Endothelial cell of umbilical vein (primary cell): ENCODE results near the gene DND1. TPM values are rescaled to one million over a fixed set of nuclear protein-coding genes. Genes with fewer than 3 reads are reported as not detected.

Experiments
- BruUV-seq: library from RNA; stranded (reverse); fragments of 400-500 nt; replicated peaks from 2 replicates; lab custom pipeline; 2021; lab: Mats Ljungman, UMichigan
- CTCF ChIA-PET: fragments of 300-600, 350-600 bp; sonication (Branson Sonifier 250); formaldehyde crosslinking; loops from one replicate; lab custom pipeline; 2021; ENCODE audit warnings: antibody characterized with exemption, inconsistent platforms; lab: Charles Lee
- POLR2A ChIA-PET: fragments of 300-600, 350-600 bp; sonication (Branson Sonifier 250); formaldehyde crosslinking; loops from one replicate; lab custom pipeline; 2021; ENCODE audit warnings: antibody characterized with exemption, inconsistent platforms; lab: Charles Lee
- DNase-seq: peaks from one replicate; pipeline ENCODE4 v3.0.0-alpha.2; 2011; ENCODE audit warnings: low read depth, low spot score
- FAIRE-seq: peaks from 2 replicates; lab custom pipeline; 2011; peaks lifted over from hg19 to GRCh38; lab: Jason Lieb, UNC
- H2AFZ ChIP-seq: 2 replicates; pipeline ENCODE4 v1.6.0; 2012; ENCODE audit warnings: low read depth, low read length, control low read depth, inconsistent platforms
- H3K27ac ChIP-seq: 2 replicates; pipeline ENCODE4 v1.5.1; 2011; ENCODE audit warnings: low read depth, mild to moderate bottlenecking, control low read depth, low read length, moderate library complexity; ENCODE audit not compliant: insufficient read depth
- H3K27me3 ChIP-seq, 2 experiments: 2 replicates each; pipeline versions ENCODE4 v1.6.0 to v1.6.1; 2011; ENCODE audit warnings: low read length in 2 of 2, mixed read lengths in 1 of 2; ENCODE audit not compliant: control insufficient read depth in 2 of 2, insufficient read depth in 2 of 2
- H3K36me3 ChIP-seq, 2 experiments: 2 replicates in 1 of 2; 3 replicates in 1 of 2; pipeline ENCODE4 v1.5.1; 2011; ENCODE audit warnings: low read length in 2 of 2, mild to moderate bottlenecking in 1 of 2, moderate library complexity in 1 of 2; ENCODE audit not compliant: control insufficient read depth in 2 of 2, insufficient read depth in 2 of 2; ENCODE audit errors: extremely low read depth in 1 of 2
- H3K4me1 ChIP-seq: 3 replicates; pipeline ENCODE4 v1.5.1; 2011; ENCODE audit warnings: mild to moderate bottlenecking, low read length; ENCODE audit not compliant: control insufficient read depth, insufficient read depth; ENCODE audit errors: extremely low read depth
- H3K4me2 ChIP-seq: 2 replicates; pipeline ENCODE4 v1.6.1; 2011; ENCODE audit warnings: low read length, control low read depth, mixed read lengths; ENCODE audit not compliant: insufficient read depth
- H3K4me3 ChIP-seq, 3 experiments: fragments of 200-600 bp in 1 of 3; sonication (generic), shearing (Covaris generic) in 1 of 3; replicated peaks in 1 of 3; 2 replicates each; pipeline ENCODE4 v1.5.1; 2011 to 2016; ENCODE audit warnings: control low read depth in 3 of 3, low read length in 3 of 3, mild to moderate bottlenecking in 2 of 3, inconsistent platforms in 1 of 3, low read depth in 1 of 3, moderate library complexity in 1 of 3; ENCODE audit not compliant: insufficient read depth in 1 of 3
- H3K79me2 ChIP-seq: 2 replicates; pipeline ENCODE4 v1.6.0; 2012; ENCODE audit warnings: low read length, inconsistent platforms; ENCODE audit not compliant: control insufficient read depth, insufficient read depth
- H3K9ac ChIP-seq: replicated peaks from 2 replicates; pipeline ENCODE3; 2011; ENCODE audit warnings: low read length, control low read depth; ENCODE audit not compliant: insufficient read depth; ENCODE audit errors: extremely low read depth
- H3K9me1 ChIP-seq: replicated peaks from 3 replicates; pipeline ENCODE4 v1.6.0; 2011; ENCODE audit warnings: mild to moderate bottlenecking, low read length; ENCODE audit not compliant: control insufficient read depth, insufficient read depth; ENCODE audit errors: extremely low read depth
- H3K9me3 ChIP-seq: replicated peaks from 2 replicates; pipeline ENCODE4 v1.5.1; 2012; ENCODE audit warnings: low read length, inconsistent platforms; ENCODE audit not compliant: control insufficient read depth, insufficient read depth
- H4K20me1 ChIP-seq: replicated peaks from 2 replicates; pipeline ENCODE3; 2011; ENCODE audit warnings: mild to moderate bottlenecking, low read length; ENCODE audit not compliant: control insufficient read depth, insufficient read depth; ENCODE audit errors: extremely low read depth
- CTCF ChIP-seq, 2 donors: IDR thresholded peaks; 1 replicate in 1 of 2; 2 replicates in 1 of 2; pipeline ENCODE4 v1.5.1; 2011; ENCODE audit warnings: low read length in 2 of 2, mild to moderate bottlenecking in 2 of 2, moderate library complexity in 2 of 2, control low read depth in 1 of 2, inconsistent platforms in 1 of 2, low read depth in 1 of 2; ENCODE audit not compliant: insufficient read depth in 1 of 2; ENCODE audit errors: extremely low read depth in 1 of 2
- EZH2 ChIP-seq: IDR thresholded peaks from 2 replicates; pipeline ENCODE4 v1.6.1; 2012; ENCODE audit warnings: borderline replicate concordance, low read depth, mild to moderate bottlenecking, moderate library complexity, low read length, inconsistent platforms; ENCODE audit not compliant: severe bottlenecking
- FOS ChIP-seq: IDR thresholded peaks from 2 replicates; pipeline ENCODE4 v1.6.1; 2011; ENCODE audit warnings: mild to moderate bottlenecking, low read length, moderate library complexity, borderline replicate concordance; ENCODE audit not compliant: insufficient read depth
- GATA2 ChIP-seq: IDR thresholded peaks from 2 replicates; pipeline ENCODE4 v1.7.0; 2011; ENCODE audit warnings: low read depth, mild to moderate bottlenecking, moderate library complexity, mixed read lengths, low read length; ENCODE audit not compliant: insufficient read length, insufficient read depth
- JUN ChIP-seq: IDR thresholded peaks from 2 replicates; pipeline ENCODE4 v1.6.1; 2011; ENCODE audit warnings: borderline replicate concordance, low read depth; ENCODE audit not compliant: insufficient read length, insufficient read depth
- MYC ChIP-seq: IDR thresholded peaks from one replicate; pipeline ENCODE4 v1.6.1; 2011; ENCODE audit warnings: mild to moderate bottlenecking, low read depth, low read length
- POLR2A ChIP-seq: IDR thresholded peaks from 2 replicates; pipeline ENCODE4 v1.6.1; 2012; ENCODE audit warnings: low read depth, mild to moderate bottlenecking, control low read depth, low read length
- POLR2AphosphoS5 ChIP-seq: IDR thresholded peaks from 2 replicates; pipeline ENCODE4 v1.6.1; 2012; ENCODE audit warnings: low read depth, mild to moderate bottlenecking, control low read depth, low read length, moderate library complexity; ENCODE audit not compliant: insufficient read depth
- dilution Hi-C: fragments of 300-500 bp; cut with MboI; formaldehyde crosslinking; loops from one replicate; pipeline ENCODE4 v1.15.0; 2019; ENCODE audit warnings: low sequenced_read_pairs; ENCODE audit not compliant: extremely low pct_ligation_motif_present
- intact Hi-C: fragments of 100-400 bp; cut with micrococcal nuclease; formaldehyde crosslinking; loops from one replicate; pipeline ENCODE4 v1.10.0; 2022
- polyA plus RNA-seq, 4 experiments: library from polyadenylated mRNA; depleted of rRNA in 3 of 4; stranded (reverse) in 3 of 4; unstranded in 1 of 4; fragments of >200 nt; gene quantifications; 2 replicates each; pipeline versions ENCODE4 v1.2.1 to v1.2.3, GENCODE V29; 2011 to 2012; ENCODE audit warnings: missing spikeins in 1 of 4
- total RNA-seq: library from RNA; stranded (reverse); gene quantifications from 2 replicates; pipeline ENCODE4 v1.2.3, GENCODE V29; 2021
- TF ChIP-seq, protein P1 (sequence below): IDR thresholded peaks from 2 replicates; pipeline ENCODE4 v1.6.1; 2011; ENCODE audit not compliant: insufficient read depth, insufficient read length

The DND1 gene
- total and polyA plus RNA-seq, 2 donors (not counting 3 experiments of a cell fraction or from before 2014, with no cell fraction given), result 1.1 to 1.2 TPM

- dilution Hi-C loops, result no loop called here
These were observed 37.8 kb downstream of the DND1 start for GRCh38 chr5:140635291-140636257.

More at GRCh38 chr5:140635291-140636257, 37.8 kb downstream of the DND1 start:
- intact Hi-C loops, result loop anchor here (1.0 to 10.0 kb wide), 7 partner anchors 27 to 391 kb away; partner anchors contain the start of gene EIF4EBP3
- no peaks in the 10 kb centered on the region for H3K9me1 ChIP-seq
- no peaks in the 10 kb centered on the region for H3K9me3 ChIP-seq
- peaks cover 26% of the 10 kb centered on the region for H3K4me1 ChIP-seq
- peaks cover 5% of the 10 kb centered on the region for H3K79me2 ChIP-seq
- no peak overlapping the region for H2AFZ ChIP-seq
- no peak overlapping the region for H3K4me2 ChIP-seq
- ChIA-PET CTCF (interaction anchor here (0.6 to 5.4 kb wide), 31 partner anchors 9 to 563 kb away, joined by 3 to 108 read pairs (median 5); partner anchors contain the start of genes ANKHD1, APBB3, EIF4EBP3 and HARS1), POLR2A (no interaction called here)
- FAIRE-seq (no peak), DNase-seq (no peak)
- H3K36me3 ChIP-seq, result no peaks in the 10 kb centered on the region
- TF ChIP-seq GATA2 (no peak), EZH2 (no peak), FOS (no peak), POLR2A (no peak), CTCF (IDR thresholded peaks at IDR 0.05; ENCODE audit: extremely low read depth in 1 of 2, insufficient read depth in 1 of 2, low read depth in 1 of 2, low read length in 2 of 2) (no peak), MYC (no peak), POLR2AphosphoS5 (no peak), JUN (no peak)
- TF ChIP-seq, protein P1, sequence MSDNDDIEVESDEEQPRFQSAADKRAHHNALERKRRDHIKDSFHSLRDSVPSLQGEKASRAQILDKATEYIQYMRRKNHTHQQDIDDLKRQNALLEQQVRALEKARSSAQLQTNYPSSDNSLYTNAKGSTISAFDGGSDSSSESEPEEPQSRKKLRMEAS, result no peak
- peaks cover 0 to 3% of the 10 kb centered on the region in 2 experiments for H3K27me3 ChIP-seq
- no peak overlapping the region for H3K27ac ChIP-seq
- no peak overlapping the region for H3K9ac ChIP-seq
- no peak overlapping the region for H3K4me3 ChIP-seq
- no TSS peak for BruUV-seq
- H4K20me1 ChIP-seq, result no peaks in the 10 kb centered on the region
